HG03097 (cell line): ENCODE measurements around the gene SORCS2.
"Not testable (repeated sequence)": the region's sequence is repeated elsewhere in the genome, so short reads cannot be mapped to it uniquely, and the experiment has no call there.

Experiments used
- ATAC-seq: cut with Tn5 transposase; IDR thresholded peaks from one replicate; pipeline ENCODE4 v1.9.1; 2021; ENCODE audit not compliant: unreplicated experiment, low FRiP score

Gene SORCS2

GRCh38 chr4:7159923-7160322 lies 32.4 kb upstream of the SORCS2 start:
- ATAC-seq, result no peak

- no peak for ATAC-seq
Observed at GRCh38 chr4:7160439-7160838, 31.9 kb upstream of the SORCS2 start.

- ATAC-seq, result no peak
Observed at GRCh38 chr4:7160951-7161440, 31.3 kb upstream of the SORCS2 start.

- ATAC-seq, result no peak
Observed at GRCh38 chr4:7161721-7162214, 30.6 kb upstream of the SORCS2 start.

- ATAC-seq, result not testable (repeated sequence)
Observed at GRCh38 chr4:7165056-7165873, 27.1 kb upstream of the SORCS2 start.

- ATAC-seq, result no peak
Observed at GRCh38 chr4:7165874-7166201, 26.5 kb upstream of the SORCS2 start.

GRCh38 chr4:7166237-7166636 lies 26.1 kb upstream of the SORCS2 start:
- no peak for ATAC-seq

- ATAC-seq, result no peak
Observed at GRCh38 chr4:7166981-7167700, 25.2 kb upstream of the SORCS2 start.

- ATAC-seq, result no peak
Observed at GRCh38 chr4:7167706-7168105, 24.6 kb upstream of the SORCS2 start.

GRCh38 chr4:7168106-7168505 lies 24.2 kb upstream of the SORCS2 start:
- ATAC-seq, result no peak

- no peak for ATAC-seq
Observed at GRCh38 chr4:7169134-7169533, 23.2 kb upstream of the SORCS2 start.

GRCh38 chr4:7170012-7170411 lies 22.3 kb upstream of the SORCS2 start:
- no peak for ATAC-seq

GRCh38 chr4:7171191-7171900 lies 21.0 kb upstream of the SORCS2 start:
- ATAC-seq, result no peak

GRCh38 chr4:7172508-7172907 lies 19.8 kb upstream of the SORCS2 start:
- no peak for ATAC-seq

- ATAC-seq, result no peak
Observed at GRCh38 chr4:7172946-7173345, 19.4 kb upstream of the SORCS2 start.

GRCh38 chr4:7173841-7174449 lies 18.4 kb upstream of the SORCS2 start:
- no peak for ATAC-seq

- no peak for ATAC-seq
Observed at GRCh38 chr4:7179158-7179557, 13.2 kb upstream of the SORCS2 start.

- ATAC-seq, result no peak
Observed at GRCh38 chr4:7180938-7181337, 11.4 kb upstream of the SORCS2 start.

GRCh38 chr4:7182616-7183015 lies 9.7 kb upstream of the SORCS2 start:
- no peak for ATAC-seq

- no peak for ATAC-seq
Observed at GRCh38 chr4:7183161-7183560, 9.2 kb upstream of the SORCS2 start.
